Suppressor macrophage (primary cell): ENCODE data around the gene SLC6A15.

Source experiments
- DNase-seq, 4 experiments: peaks; one replicate each; pipeline ENCODE4 v3.0.0-alpha.2; 2020 to 2022

The SLC6A15 gene

GRCh38 chr12:84874125-84874824 lies 38.3 kb downstream of the SLC6A15 start:
- peak; percentile 21 to 79 (median 54) for DNase-seq

GRCh38 chr12:84862186-84862585 lies 50.4 kb downstream of the SLC6A15 start:
- DNase-seq, result no peak

GRCh38 chr12:84860718-84861117 lies 51.9 kb downstream of the SLC6A15 start:
- no peak for DNase-seq

GRCh38 chr12:84858796-84859195 lies 53.8 kb downstream of the SLC6A15 start:
- DNase-seq, result no peak

GRCh38 chr12:84857525-84858208 lies 54.9 kb downstream of the SLC6A15 start:
- DNase-seq, result no peak

GRCh38 chr12:84856156-84856900 lies 56.3 kb downstream of the SLC6A15 start:
- no peak for DNase-seq

- DNase-seq, result no peak
Measured at GRCh38 chr12:84843593-84844144, 68.9 kb downstream of the SLC6A15 start.

- DNase-seq, result peak; percentile 3 to 43 (median 22)
Measured at GRCh38 chr12:84842406-84843013, 70.1 kb downstream of the SLC6A15 start.

- DNase-seq, result no peak
Measured at GRCh38 chr12:84841591-84841990, 71.0 kb downstream of the SLC6A15 start.

- DNase-seq, result no peak
Measured at GRCh38 chr12:84840356-84840755, 72.2 kb downstream of the SLC6A15 start.

GRCh38 chr12:84826925-84827324 lies 85.7 kb downstream of the SLC6A15 start:
- DNase-seq, result no peak

- no peak for DNase-seq
Measured at GRCh38 chr12:84825149-84825548, 87.5 kb downstream of the SLC6A15 start.

GRCh38 chr12:84822525-84822924 lies 90.1 kb downstream of the SLC6A15 start:
- DNase-seq, result no peak

GRCh38 chr12:84816916-84817695 lies 95.5 kb downstream of the SLC6A15 start:
- no peak for DNase-seq

- DNase-seq, result no peak
Measured at GRCh38 chr12:84814664-84815245, 97.8 kb downstream of the SLC6A15 start.

- DNase-seq, result no peak
Measured at GRCh38 chr12:84813780-84814663, 98.6 kb downstream of the SLC6A15 start.

- no peak for DNase-seq
Measured at GRCh38 chr12:84811291-84811690, 101.3 kb downstream of the SLC6A15 start.

- DNase-seq, result no peak
Measured at GRCh38 chr12:84810611-84811010, 102.0 kb downstream of the SLC6A15 start.
